Brain microvascular endothelial cell (primary cell): ENCODE results near the gene KRTAP10-1.
"Not testable (repeated sequence)": the region's sequence is repeated elsewhere in the genome, so short reads cannot be mapped to it uniquely, and the experiment has no call there.

Experiments used
- DNase-seq: peaks from one replicate; pipeline ENCODE4 v3.0.0-alpha.2; 2020
- H3K27ac ChIP-seq: fragments of 250-450 bp; sonication (Bioruptor Pico); 2 replicates; pipeline ENCODE4 v1.5.1; 2020; ENCODE audit warnings: mild to moderate bottlenecking, moderate library complexity
- H3K27me3 ChIP-seq: fragments of 250-450 bp; sonication (Bioruptor Pico); replicated peaks from 2 replicates; pipeline ENCODE4 v1.5.1; 2020; ENCODE audit warnings: mild to moderate bottlenecking
- H3K36me3 ChIP-seq: fragments of 250-450 bp; sonication (Bioruptor Pico); replicated peaks from 2 replicates; pipeline ENCODE4 v1.5.1; 2020; ENCODE audit warnings: mild to moderate bottlenecking
- H3K4me3 ChIP-seq: 2 replicates; pipeline ENCODE4 v1.5.1; 2011; ENCODE audit warnings: low read depth, mild to moderate bottlenecking, control low read depth, low read length, moderate library complexity
- CTCF ChIP-seq: IDR thresholded peaks from 2 replicates; pipeline ENCODE4 v1.5.1; 2011; ENCODE audit warnings: low read depth, mild to moderate bottlenecking, moderate library complexity, low read length, control low read depth, inconsistent platforms; ENCODE audit errors: missing control alignments
- in situ Hi-C: cut with HindIII; loops from 2 replicates; pipeline ENCODE4 v1.10.0; 2017; ENCODE audit warnings: low sequenced_read_pairs, low pct_ligation_motif_present

Gene KRTAP10-1

GRCh38 chr21:44566403-44566802 lies 26.4 kb upstream of the KRTAP10-1 start:
- Histone ChIP-seq H3K27ac (no peak overlapping the region), H3K4me3 (no peak overlapping the region), H3K27me3 (no peaks in the 10 kb centered on the region), H3K36me3 (no peaks in the 10 kb centered on the region)
- no peak for TF ChIP-seq CTCF
- in situ Hi-C loops, result no loop called here
- no peak for DNase-seq

GRCh38 chr21:44564886-44565598 lies 25.0 kb upstream of the KRTAP10-1 start:
- H3K27ac ChIP-seq, result no peak overlapping the region
- in situ Hi-C loops, result no loop called here
- DNase-seq, result no peak
- H3K36me3 ChIP-seq, result no peaks in the 10 kb centered on the region
- H3K27me3 ChIP-seq, result no peaks in the 10 kb centered on the region
- H3K4me3 ChIP-seq, result no peak overlapping the region
- no peak for TF ChIP-seq CTCF

GRCh38 chr21:44564099-44564498 lies 24.1 kb upstream of the KRTAP10-1 start:
- no peak for DNase-seq
- H3K4me3 ChIP-seq, result no peak overlapping the region
- in situ Hi-C loops, result no loop called here
- H3K27ac ChIP-seq, result no peak overlapping the region
- no peaks in the 10 kb centered on the region for H3K36me3 ChIP-seq
- TF ChIP-seq CTCF, result no peak
- H3K27me3 ChIP-seq, result no peaks in the 10 kb centered on the region

- in situ Hi-C loops, result no loop called here
- Histone ChIP-seq H3K27ac (no peak within 1 kb of the TSS), H3K4me3 (no peak within 1 kb of the TSS), H3K36me3 (no peaks in the 10 kb centered on the region), H3K27me3 (peaks cover 12% of the 10 kb centered on the region)
- TF ChIP-seq CTCF, result no peak
- no peak for DNase-seq
Measured at GRCh38 chr21:44558695-44559094, 18.7 kb upstream of the KRTAP10-1 start, which contains the start of gene KRTAP10-3. KRTAP10-3 (minus strand) TSS chr21:44558795; CDS start chr21:44558715, 80 bp downstream.

GRCh38 chr21:44558329-44558675 lies 18.3 kb upstream of the KRTAP10-1 start:
- H3K27me3 ChIP-seq, result peaks cover 12% of the 10 kb centered on the region
- in situ Hi-C loops, result not testable (repeated sequence)

GRCh38 chr21:44557491-44558328 lies 17.7 kb upstream of the KRTAP10-1 start:
- Histone ChIP-seq H3K27ac (no peak overlapping the region), H3K27me3 (peaks cover 12% of the 10 kb centered on the region), H3K4me3 (no peak overlapping the region), H3K36me3 (no peaks in the 10 kb centered on the region)
- no peak for DNase-seq
- in situ Hi-C loops, result no loop called here
- TF ChIP-seq CTCF, result no peak

More at GRCh38 chr21:44558329-44558675, 18.3 kb upstream of the KRTAP10-1 start:
- not testable (repeated sequence) for H3K36me3 ChIP-seq, H3K4me3 ChIP-seq, DNase-seq, H3K27ac ChIP-seq
